Mucosa of descending colon (tissue), 3 donors: ENCODE results near the gene NACC2. TPM values are rescaled to one million over a fixed set of nuclear protein-coding genes. Genes with fewer than 3 reads are reported as not detected.

Experiments
- ATAC-seq: fragments of 200-7000 bp; cut with Tn5 transposase; one replicate; pipeline ENCODE4 v1.9.1; 2020; ENCODE audit warnings: mild to moderate bottlenecking, moderate library complexity
- DNase-seq, 3 donors: peaks; one replicate each; pipeline ENCODE4 v3.0.0-alpha.2; 2020
- H3K36me3 ChIP-seq: fragments of 200-600 bp; one replicate; pipeline ENCODE4 v1.8.0; 2021; ENCODE audit warnings: low read depth, mild to moderate bottlenecking
- H3K4me1 ChIP-seq: fragments of 200-600 bp; one replicate; pipeline ENCODE4 v1.8.0; 2021; ENCODE audit warnings: low read depth, mild to moderate bottlenecking
- H3K4me3 ChIP-seq: fragments of 200-600 bp; one replicate; pipeline ENCODE4 v1.8.0; 2021; ENCODE audit warnings: mild to moderate bottlenecking
- H3K9me3 ChIP-seq: fragments of 200-600 bp; one replicate; pipeline ENCODE4 v1.8.0; 2021; ENCODE audit warnings: mild to moderate bottlenecking
- CTCF ChIP-seq: fragments of 200-600 bp; IDR thresholded peaks from one replicate; pipeline ENCODE4 v1.8.0; 2022; ENCODE audit warnings: antibody characterized with exemption, mild to moderate bottlenecking
- intact Hi-C, 2 donors: fragments of 100-400 bp; cut with DNase I in 1 of 2; cut with micrococcal nuclease in 1 of 2; formaldehyde crosslinking; loops; one replicate each; pipeline versions ENCODE4 v1.11.0 to v1.11.1; 2022; cut with DNase I, micrococcal nuclease
- total RNA-seq, 3 donors: library from RNA; stranded (reverse); fragmentation: NEBNext Ultra II Directional in 2 of 3; extraction: Animal tissue kit (Norgen Biotek cat#: 25700) in 2 of 3; gene quantifications; one replicate each; pipeline versions ENCODE4 v1.2.1 to v1.2.4, GENCODE V29; 2021 to 2023
- donor health status: DM: no; HTN: no; CAD: no; lungs with moderate emphysema.
- donor health status: DM: no; HTN: no; CAD: no.
- donor health status: DM: no; HTN: yes; CAD: no.

NACC2 gene
- total RNA-seq, 3 donors from 2014 or later, result 15.9 to 81.3 (median 22.1) TPM

- H3K4me1 ChIP-seq, result peaks cover 3% of the 10 kb centered on the region
- intact Hi-C loops, result no loop called here
- no peak overlapping the region for H3K4me3 ChIP-seq
- H3K36me3 ChIP-seq, result no peaks in the 10 kb centered on the region
- DNase-seq (no peak), ATAC-seq (no peak)
- H3K9me3 ChIP-seq, result no peaks in the 10 kb centered on the region
- TF ChIP-seq CTCF, result no peak
Measured at GRCh38 chr9:136009516-136009915, 85.6 kb downstream of the NACC2 start.

DNA sequence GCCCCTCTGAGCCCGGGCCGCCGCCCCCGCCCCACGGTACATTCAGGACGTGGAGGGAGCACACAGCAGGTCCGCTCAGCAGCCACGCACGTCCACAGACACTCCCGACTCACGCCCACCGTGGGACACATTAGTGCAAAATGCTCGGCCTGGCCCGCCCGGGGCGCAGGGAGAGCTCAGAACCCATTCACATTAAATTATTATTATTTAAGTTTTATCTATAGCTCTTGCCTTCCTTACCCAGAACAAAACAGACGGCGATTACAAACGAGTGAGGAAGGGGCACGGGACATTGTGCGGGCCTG lies 86.4 kb downstream of the NACC2 start:
- H3K9me3 ChIP-seq, result no peaks in the 10 kb centered on the region
- H3K4me3 ChIP-seq, result no peak overlapping the region
- H3K4me1 ChIP-seq, result peaks cover 3% of the 10 kb centered on the region
- TF ChIP-seq CTCF, result no peak
- DNase-seq (no peak), ATAC-seq (no peak)
- H3K36me3 ChIP-seq, result no peaks in the 10 kb centered on the region
- intact Hi-C loops, result no loop called here

- peaks cover 3% of the 10 kb centered on the region for H3K4me1 ChIP-seq
- DNase-seq (no peak), ATAC-seq (no peak)
- intact Hi-C loops, result no loop called here
- no peak overlapping the region for H3K4me3 ChIP-seq
- no peaks in the 10 kb centered on the region for H3K9me3 ChIP-seq
- no peak for TF ChIP-seq CTCF
- no peaks in the 10 kb centered on the region for H3K36me3 ChIP-seq
Measured at GRCh38 chr9:136007934-136008692, 87.0 kb downstream of the NACC2 start.

DNA sequence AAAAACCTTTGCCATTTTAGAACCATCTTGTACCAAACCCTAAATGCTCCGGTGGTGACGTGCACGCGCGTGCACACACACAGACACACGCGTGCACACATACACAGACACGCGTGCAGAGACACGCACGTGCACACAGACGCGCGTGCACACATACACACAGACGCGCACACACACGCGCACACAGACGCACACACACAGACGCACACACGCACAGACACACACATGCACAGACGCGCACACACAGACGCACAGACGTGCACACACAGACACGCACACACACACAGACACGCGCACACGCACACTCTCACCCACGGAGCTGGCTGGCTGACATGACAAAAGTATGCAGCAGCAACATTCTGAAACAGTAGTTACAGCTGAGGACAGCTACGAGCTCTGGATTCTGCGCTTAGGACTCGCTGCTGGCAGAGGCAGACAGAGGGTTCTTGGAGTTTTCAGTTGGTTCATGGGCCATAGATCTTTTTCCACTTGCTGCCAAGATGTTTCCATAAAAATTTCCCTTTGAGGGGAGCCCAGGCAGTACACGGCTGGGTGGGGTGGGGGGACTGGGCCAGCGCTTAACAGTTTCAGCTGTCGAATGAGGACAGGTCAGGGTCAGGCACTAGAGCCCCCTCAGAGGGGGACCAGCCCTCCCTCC lies 87.7 kb downstream of the NACC2 start:
- no peak for ATAC-seq
- Histone ChIP-seq H3K4me1 (peaks cover 3% of the 10 kb centered on the region), H3K4me3 (no peak overlapping the region), H3K9me3 (no peaks in the 10 kb centered on the region), H3K36me3 (no peaks in the 10 kb centered on the region)
- no peak for TF ChIP-seq CTCF
- no peak for DNase-seq
- intact Hi-C loops, result no loop called here

GRCh38 chr9:136006169-136006568 lies 88.9 kb downstream of the NACC2 start:
- intact Hi-C loops, result no loop called here
- no peak overlapping the region for H3K4me3 ChIP-seq
- TF ChIP-seq CTCF, result no peak
- no peaks in the 10 kb centered on the region for H3K9me3 ChIP-seq
- ATAC-seq, result no peak
- H3K36me3 ChIP-seq, result no peaks in the 10 kb centered on the region
- no peak for DNase-seq
- H3K4me1 ChIP-seq, result no peaks in the 10 kb centered on the region
